KOPT-K1 (cell line): ENCODE results near the gene TAMM41.

ENCODE experiments used
- H3K27ac ChIP-seq: fragments of 200-600 bp; sonication (generic); 2 replicates; pipeline ENCODE4 v1.5.1; 2016; ENCODE audit warnings: antibody characterized with exemption, mild to moderate bottlenecking, low read depth, low read length; ENCODE audit not compliant: poor library complexity, severe bottlenecking
- H3K36me3 ChIP-seq: fragments of 200-600 bp; sonication (generic); 2 replicates; pipeline ENCODE4 v1.5.1; 2017; ENCODE audit warnings: antibody characterized with exemption, mild to moderate bottlenecking, low read length, moderate library complexity; ENCODE audit not compliant: insufficient read depth
- H3K9me3 ChIP-seq: fragments of 200-600 bp; sonication (generic); 2 replicates; pipeline ENCODE4 v1.5.1; 2017; ENCODE audit warnings: antibody characterized with exemption, low read length, mild to moderate bottlenecking; ENCODE audit not compliant: insufficient read depth, poor library complexity, severe bottlenecking

TAMM41 gene

DNA sequence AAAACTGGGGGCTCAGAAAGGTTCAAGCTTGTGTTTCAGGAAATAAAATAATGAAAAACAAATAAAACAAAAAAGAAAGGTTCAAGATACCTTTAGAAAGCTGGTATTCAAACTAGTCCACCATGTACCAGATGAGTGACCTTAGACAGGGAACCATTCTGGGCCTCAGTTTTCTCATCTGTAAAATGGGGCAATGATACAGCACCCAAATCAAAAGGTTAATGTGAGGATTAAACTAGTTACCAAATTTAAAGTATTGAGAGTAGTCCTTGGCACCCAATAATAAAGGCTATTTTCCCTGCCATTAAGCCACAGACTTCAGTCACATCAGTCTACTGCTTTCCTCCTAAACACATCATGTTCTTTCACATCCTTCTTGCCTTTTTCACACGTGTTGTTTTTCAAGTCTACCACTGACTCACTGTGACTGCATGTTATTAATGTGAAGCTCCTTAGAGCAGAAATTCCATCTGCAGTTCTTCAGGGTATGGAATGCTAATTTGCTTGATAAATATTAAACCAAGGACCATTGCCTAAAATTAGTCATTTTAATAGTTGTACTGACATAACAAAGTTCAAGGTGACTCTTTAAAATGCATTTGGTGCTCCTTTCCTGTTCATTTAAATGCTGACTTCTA lies 19.9 kb downstream of the TAMM41 start:
- H3K36me3 ChIP-seq, result peaks cover 97% of the 10 kb centered on the region
- no peak overlapping the region for H3K27ac ChIP-seq
- H3K9me3 ChIP-seq, result no peaks in the 10 kb centered on the region

- Histone ChIP-seq H3K27ac (no peak overlapping the region), H3K36me3 (peaks cover 95% of the 10 kb centered on the region), H3K9me3 (no peaks in the 10 kb centered on the region)
Measured at GRCh38 chr3:11825301-11825700, 21.4 kb downstream of the TAMM41 start.

DNA sequence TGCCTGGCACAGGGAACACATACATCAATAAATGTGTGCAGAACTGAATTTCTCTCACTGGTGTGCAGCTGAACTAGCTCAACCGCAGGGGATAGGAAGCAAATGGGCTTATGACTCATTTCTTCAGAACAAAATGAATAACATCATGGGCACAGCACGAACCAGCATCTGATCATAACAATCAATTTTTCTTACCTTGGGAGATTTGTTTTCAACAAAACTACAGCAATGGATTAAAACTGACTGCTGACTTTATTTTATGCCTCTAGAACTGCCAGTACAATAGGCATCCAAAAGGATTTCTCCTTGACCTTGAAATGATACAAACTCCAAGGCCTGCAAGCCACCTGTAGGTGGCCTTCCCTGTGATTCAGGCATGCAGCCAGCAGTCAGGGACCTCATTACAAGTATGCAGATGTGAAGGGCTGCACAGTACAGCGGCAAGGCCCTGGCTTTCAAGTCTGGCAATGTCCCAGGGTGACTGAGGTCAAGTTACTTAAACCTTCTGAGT lies 26.1 kb downstream of the TAMM41 start:
- H3K9me3 ChIP-seq, result no peaks in the 10 kb centered on the region
- H3K27ac ChIP-seq, result no peak overlapping the region
- H3K36me3 ChIP-seq, result peaks cover 90% of the 10 kb centered on the region

- Histone ChIP-seq H3K9me3 (no peaks in the 10 kb centered on the region), H3K36me3 (peaks cover 89% of the 10 kb centered on the region), H3K27ac (no peak overlapping the region)
Measured at GRCh38 chr3:11819146-11819689, 27.5 kb downstream of the TAMM41 start.

- peaks cover 88% of the 10 kb centered on the region for H3K36me3 ChIP-seq
- no peak overlapping the region for H3K27ac ChIP-seq
- H3K9me3 ChIP-seq, result no peaks in the 10 kb centered on the region
Measured at GRCh38 chr3:11818033-11818432, 28.7 kb downstream of the TAMM41 start.

- Histone ChIP-seq H3K9me3 (no peaks in the 10 kb centered on the region), H3K27ac (no peak overlapping the region), H3K36me3 (peaks cover 80% of the 10 kb centered on the region)
Measured at GRCh38 chr3:11815111-11815510, 31.6 kb downstream of the TAMM41 start.

DNA sequence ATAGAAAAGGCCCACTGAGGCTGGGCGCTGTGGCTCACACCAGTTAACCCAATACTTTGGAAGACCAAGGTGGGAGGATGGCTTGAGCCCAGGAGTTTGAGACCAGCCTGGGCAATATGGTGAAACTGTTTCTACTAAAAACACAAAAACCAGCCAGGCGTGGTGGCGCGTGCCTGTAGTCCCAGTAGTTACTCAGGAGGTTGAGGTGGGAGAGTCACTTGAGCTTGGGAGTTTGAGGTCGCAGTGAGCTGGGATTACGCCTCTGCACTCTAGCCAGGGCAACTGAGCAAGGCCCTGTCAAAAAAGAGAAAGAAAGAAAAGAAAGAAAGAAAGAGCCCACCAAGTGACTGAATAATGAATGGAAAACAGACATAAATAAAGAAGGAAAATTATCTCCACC lies 32.0 kb downstream of the TAMM41 start:
- H3K36me3 ChIP-seq, result peaks cover 82% of the 10 kb centered on the region
- H3K9me3 ChIP-seq, result no peaks in the 10 kb centered on the region
- no peak overlapping the region for H3K27ac ChIP-seq

DNA sequence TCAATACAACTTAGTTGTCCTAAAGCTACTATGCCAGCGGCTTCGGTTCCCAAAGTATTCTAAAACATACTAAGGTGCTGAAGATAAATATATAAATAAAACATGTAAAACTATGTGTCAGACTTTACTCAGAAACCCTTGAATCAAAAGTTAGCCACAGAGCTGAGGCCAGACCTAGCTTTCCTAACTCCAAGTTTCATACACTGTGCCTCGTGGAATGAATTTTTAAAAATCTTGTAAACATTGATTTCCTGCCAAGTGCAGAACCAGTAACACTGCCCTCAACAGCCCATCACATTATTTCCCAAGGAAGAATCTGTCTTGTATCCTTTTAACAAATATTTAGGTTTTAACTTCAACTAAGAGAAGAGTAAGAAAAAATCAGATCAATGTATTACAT lies 36.4 kb downstream of the TAMM41 start:
- H3K27ac ChIP-seq, result no peak overlapping the region
- H3K9me3 ChIP-seq, result no peaks in the 10 kb centered on the region
- H3K36me3 ChIP-seq, result peaks cover 86% of the 10 kb centered on the region

DNA sequence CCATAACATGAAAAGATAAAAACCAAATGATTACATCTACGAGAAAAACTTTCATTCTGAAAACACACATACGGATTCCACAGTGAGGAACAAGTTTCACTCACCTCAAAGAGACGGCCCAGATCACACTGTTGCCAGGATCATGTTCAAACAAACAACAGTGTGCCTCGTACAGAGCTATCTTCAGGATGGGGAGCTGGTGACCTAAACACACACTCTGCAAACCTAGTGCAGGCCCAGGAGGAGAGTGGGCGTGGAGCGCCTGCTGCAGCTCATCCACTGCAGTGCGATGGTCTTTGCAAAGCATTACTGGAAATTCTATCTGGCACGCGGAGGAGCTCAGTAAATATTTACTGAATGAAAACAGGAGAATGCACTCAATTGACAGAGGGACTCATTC lies 38.5 kb downstream of the TAMM41 start:
- H3K36me3 ChIP-seq, result peaks cover 82% of the 10 kb centered on the region
- H3K9me3 ChIP-seq, result no peaks in the 10 kb centered on the region

DNA sequence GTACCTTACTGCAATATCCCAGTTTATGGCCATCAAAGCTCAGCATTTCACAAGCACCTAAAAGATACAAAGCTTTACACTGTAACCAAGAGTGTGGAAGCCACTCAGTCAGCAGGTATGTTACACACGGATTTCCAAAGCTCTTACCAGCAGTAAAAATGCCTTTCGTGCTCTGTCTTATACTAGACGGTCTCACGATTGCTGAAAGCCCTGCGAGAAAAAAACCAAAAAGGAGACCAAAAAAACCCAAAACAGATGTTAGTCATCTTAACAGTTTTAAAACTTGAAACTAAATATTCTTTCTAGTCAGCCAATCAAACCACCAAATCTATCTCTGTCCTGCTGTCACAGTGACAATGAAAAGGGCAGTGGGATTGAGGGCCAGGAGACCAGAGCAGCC lies 39.0 kb downstream of the TAMM41 start:
- Histone ChIP-seq H3K36me3 (peaks cover 82% of the 10 kb centered on the region), H3K27ac (no peak overlapping the region), H3K9me3 (peaks cover 3% of the 10 kb centered on the region)

More for the DNA sequence above, 38.5 kb downstream of the TAMM41 start:
- H3K27ac ChIP-seq, result no peak overlapping the region

GRCh38 chr3:11805716-11806115 lies 41.0 kb downstream of the TAMM41 start:
- peaks cover 15% of the 10 kb centered on the region for H3K9me3 ChIP-seq
- H3K27ac ChIP-seq, result no peak overlapping the region
- peaks cover 91% of the 10 kb centered on the region for H3K36me3 ChIP-seq

- H3K9me3 ChIP-seq, result peaks cover 28% of the 10 kb centered on the region
- H3K36me3 ChIP-seq, result peaks cover 92% of the 10 kb centered on the region
- no peak overlapping the region for H3K27ac ChIP-seq
Measured at GRCh38 chr3:11803977-11804892, 42.5 kb downstream of the TAMM41 start.

- no peak overlapping the region for H3K27ac ChIP-seq
- H3K9me3 ChIP-seq, result peaks cover 44% of the 10 kb centered on the region
- peaks cover 90% of the 10 kb centered on the region for H3K36me3 ChIP-seq
Measured at GRCh38 chr3:11799791-11800190, 46.9 kb downstream of the TAMM41 start.

DNA sequence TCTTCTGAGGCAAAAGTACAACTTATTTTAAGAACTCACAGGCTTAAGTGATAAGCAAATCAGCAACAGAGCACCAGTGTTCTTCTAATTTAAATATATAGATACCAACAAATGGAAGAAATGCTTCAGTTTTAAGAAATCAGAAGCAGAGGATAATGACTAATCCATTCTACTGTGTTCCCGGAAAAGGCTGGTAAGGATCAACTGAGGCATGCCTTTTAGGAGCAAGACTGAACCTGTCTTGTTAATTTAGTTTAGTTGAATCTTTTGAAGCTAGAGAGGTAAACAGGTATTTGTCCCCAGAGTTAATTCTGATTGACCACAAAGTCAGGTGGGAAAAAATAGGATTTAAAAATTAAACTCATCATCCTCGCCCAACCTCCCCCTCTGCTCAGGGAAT lies 51.8 kb downstream of the TAMM41 start:
- Histone ChIP-seq H3K9me3 (peaks cover 21% of the 10 kb centered on the region), H3K36me3 (peaks cover 91% of the 10 kb centered on the region), H3K27ac (no peak overlapping the region)
